Measurements from ENCODE around the gene TOB1. TPM values are rescaled to one million over a fixed set of nuclear protein-coding genes. Genes with fewer than 3 reads are reported as not detected.
"Not testable (repeated sequence)": the region's sequence is repeated elsewhere in the genome, so short reads cannot be mapped to it uniquely, and the experiment has no call there.

Gene TOB1
- total RNA-seq, 1 donor from 2014 or later, result 15.5 TPM

DNA sequence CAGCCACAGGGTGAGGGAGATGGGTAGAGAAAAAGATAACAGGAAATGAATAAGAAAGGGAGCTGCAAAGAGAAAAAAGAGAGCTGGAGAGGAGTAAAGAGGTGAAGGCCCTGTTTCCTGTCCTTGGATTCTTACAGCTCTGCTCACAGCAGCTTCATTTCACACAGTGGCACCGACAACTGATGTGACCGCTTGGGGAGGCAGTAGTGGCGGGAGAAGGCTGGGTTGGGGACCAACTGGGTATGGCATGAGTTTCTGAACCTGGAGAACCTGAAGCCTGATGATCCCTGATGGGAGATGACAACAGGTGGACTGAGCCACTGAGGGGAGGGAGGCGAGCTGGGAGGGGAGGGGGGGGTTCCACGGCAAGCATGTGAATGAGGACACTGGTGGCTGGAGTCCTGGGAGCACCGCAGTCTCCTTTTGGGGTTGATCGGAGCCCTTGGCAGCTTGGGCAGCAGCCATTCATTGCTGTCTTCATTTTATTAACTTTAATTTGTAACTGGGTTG, 34.3 kb upstream of the TOB1 start:
- TF ChIP-seq, protein P1, sequence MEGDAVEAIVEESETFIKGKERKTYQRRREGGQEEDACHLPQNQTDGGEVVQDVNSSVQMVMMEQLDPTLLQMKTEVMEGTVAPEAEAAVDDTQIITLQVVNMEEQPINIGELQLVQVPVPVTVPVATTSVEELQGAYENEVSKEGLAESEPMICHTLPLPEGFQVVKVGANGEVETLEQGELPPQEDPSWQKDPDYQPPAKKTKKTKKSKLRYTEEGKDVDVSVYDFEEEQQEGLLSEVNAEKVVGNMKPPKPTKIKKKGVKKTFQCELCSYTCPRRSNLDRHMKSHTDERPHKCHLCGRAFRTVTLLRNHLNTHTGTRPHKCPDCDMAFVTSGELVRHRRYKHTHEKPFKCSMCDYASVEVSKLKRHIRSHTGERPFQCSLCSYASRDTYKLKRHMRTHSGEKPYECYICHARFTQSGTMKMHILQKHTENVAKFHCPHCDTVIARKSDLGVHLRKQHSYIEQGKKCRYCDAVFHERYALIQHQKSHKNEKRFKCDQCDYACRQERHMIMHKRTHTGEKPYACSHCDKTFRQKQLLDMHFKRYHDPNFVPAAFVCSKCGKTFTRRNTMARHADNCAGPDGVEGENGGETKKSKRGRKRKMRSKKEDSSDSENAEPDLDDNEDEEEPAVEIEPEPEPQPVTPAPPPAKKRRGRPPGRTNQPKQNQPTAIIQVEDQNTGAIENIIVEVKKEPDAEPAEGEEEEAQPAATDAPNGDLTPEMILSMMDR (IDR thresholded peaks at IDR 0.05; ENCODE audit: unreplicated experiment), result no peak
- H3K27me3 Mint-ChIP-seq (ENCODE audit: unreplicated experiment), result peaks cover 5% of the 10 kb centered on the region
- H3K36me3 Mint-ChIP-seq (ENCODE audit: low read depth, unreplicated experiment), result no peaks in the 10 kb centered on the region
- H3K4me1 Mint-ChIP-seq (ENCODE audit: unreplicated experiment), result peaks cover 23% of the 10 kb centered on the region
- no peak overlapping the region for H3K4me3 Mint-ChIP-seq (ENCODE audit: unreplicated experiment)
- H3K27ac Mint-ChIP-seq (ENCODE audit: unreplicated experiment), result no peak overlapping the region
- no peak for DNase-seq (ENCODE audit: low spot score)
- H3K9me3 Mint-ChIP-seq (ENCODE audit: unreplicated experiment), result no peaks in the 10 kb centered on the region

DNA sequence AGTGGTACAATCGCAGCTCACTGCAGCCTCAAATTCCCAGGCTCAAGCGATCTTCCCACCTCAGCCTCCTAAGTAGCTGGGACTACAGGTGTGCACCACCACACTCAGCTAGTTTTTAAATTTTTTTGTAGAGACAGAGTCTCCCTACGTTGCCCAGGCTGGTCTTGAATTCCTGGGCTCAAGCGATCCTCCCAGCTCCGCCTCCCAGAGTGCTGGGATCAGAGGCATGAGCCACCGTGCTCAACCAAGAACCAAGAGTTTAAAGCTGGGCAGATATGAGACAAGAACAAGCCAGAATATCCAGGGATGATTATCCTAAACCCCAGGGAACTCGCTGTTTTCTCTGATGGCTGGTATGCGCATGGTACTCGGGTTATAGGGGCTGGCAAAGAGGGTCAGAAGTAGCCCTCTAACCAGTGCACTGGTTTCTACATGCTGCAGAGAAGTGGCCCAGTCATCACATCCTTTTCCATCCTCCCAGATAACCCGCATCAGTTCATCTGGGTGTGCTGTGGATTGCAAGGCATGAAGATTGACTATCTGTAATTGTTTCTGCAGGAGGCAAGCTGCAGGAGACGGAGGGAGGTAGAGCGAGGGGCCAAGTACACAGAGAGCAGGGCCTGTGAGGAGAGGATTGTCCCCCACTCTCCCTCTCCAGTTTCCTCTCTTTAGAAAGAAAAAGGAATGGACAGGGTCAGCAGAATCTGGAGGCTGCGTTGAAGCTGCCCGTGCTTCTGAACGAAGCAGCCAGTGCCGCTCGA, 33.6 kb upstream of the TOB1 start:
- H3K4me1 Mint-ChIP-seq (ENCODE audit: unreplicated experiment), result peaks cover 23% of the 10 kb centered on the region
- H3K9me3 Mint-ChIP-seq (ENCODE audit: unreplicated experiment), result no peaks in the 10 kb centered on the region
- TF ChIP-seq, protein P1 (IDR thresholded peaks at IDR 0.05; ENCODE audit: unreplicated experiment), result no peak
- DNase-seq (ENCODE audit: low spot score), result no peak
- no peak overlapping the region for H3K4me3 Mint-ChIP-seq (ENCODE audit: unreplicated experiment)
- H3K27me3 Mint-ChIP-seq (ENCODE audit: unreplicated experiment), result peaks cover 5% of the 10 kb centered on the region
- H3K27ac Mint-ChIP-seq (ENCODE audit: unreplicated experiment), result no peak overlapping the region
- H3K36me3 Mint-ChIP-seq (ENCODE audit: low read depth, unreplicated experiment), result no peaks in the 10 kb centered on the region

DNA sequence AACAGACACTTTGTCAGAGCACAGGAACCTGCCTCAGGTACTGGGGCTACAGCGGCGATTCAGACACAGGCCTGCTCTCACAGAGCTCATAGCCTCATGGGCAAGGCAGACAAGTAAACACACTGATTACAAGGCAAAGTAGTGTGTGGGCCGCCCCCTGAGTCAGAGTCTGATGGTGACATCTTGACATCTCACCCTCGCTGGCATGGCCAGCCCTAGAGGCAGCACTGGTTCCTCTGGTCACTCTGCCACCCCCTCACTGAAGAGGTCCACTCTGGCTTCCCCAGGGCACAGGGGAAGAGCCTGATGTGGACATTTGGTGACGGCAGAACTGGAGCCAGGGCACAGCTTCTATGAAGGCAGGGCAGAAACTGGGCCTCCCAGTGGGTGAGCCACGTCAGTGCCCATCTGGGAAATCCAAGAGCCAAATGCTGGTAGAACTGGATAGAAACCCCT, 32.9 kb upstream of the TOB1 start:
- Mint-ChIP-seq H3K36me3 (ENCODE audit: low read depth, unreplicated experiment) (no peaks in the 10 kb centered on the region), H3K27ac (ENCODE audit: unreplicated experiment) (no peak overlapping the region), H3K4me3 (ENCODE audit: unreplicated experiment) (no peak overlapping the region), H3K9me3 (ENCODE audit: unreplicated experiment) (no peaks in the 10 kb centered on the region), H3K27me3 (ENCODE audit: unreplicated experiment) (peaks cover 5% of the 10 kb centered on the region), H3K4me1 (ENCODE audit: unreplicated experiment) (peaks cover 23% of the 10 kb centered on the region)
- DNase-seq (ENCODE audit: low spot score), result no peak
- TF ChIP-seq, protein P1 (IDR thresholded peaks at IDR 0.05; ENCODE audit: unreplicated experiment), result no peak

DNA sequence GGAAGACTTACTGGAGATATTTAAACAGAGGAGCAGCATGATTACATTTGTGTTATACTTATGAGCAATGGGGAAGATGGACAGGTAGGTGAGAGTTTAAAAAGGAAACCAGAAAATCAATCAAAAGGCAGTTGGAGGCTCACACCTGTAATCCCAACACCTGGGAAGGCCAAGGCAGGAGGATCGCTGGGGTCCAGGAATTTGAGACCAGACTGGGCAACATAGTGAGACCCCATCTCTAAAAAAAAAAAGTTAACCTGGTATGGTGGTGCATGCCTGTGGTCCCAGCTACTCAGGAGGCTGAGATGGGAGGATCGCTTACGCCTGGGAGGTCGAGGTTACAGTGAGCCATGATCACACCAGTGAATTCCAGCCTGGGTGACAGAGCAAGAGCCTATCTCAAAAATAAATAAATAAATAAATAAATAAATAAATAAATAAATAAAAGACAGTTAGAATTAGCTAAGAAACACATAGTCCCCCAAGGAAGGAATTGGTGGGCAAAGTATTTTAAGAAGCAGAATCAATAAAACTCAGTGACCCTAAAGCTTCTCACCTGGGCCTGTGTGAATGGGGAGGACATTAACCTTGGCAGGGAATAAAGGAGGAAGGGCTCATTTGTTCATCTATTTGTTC, 32.3 kb upstream of the TOB1 start:
- H3K27ac Mint-ChIP-seq (ENCODE audit: unreplicated experiment), result no peak overlapping the region
- H3K36me3 Mint-ChIP-seq (ENCODE audit: low read depth, unreplicated experiment), result no peaks in the 10 kb centered on the region
- DNase-seq (ENCODE audit: low spot score), result no peak
- H3K27me3 Mint-ChIP-seq (ENCODE audit: unreplicated experiment), result peaks cover 7% of the 10 kb centered on the region
- H3K4me1 Mint-ChIP-seq (ENCODE audit: unreplicated experiment), result peaks cover 18% of the 10 kb centered on the region
- TF ChIP-seq, protein P1 (IDR thresholded peaks at IDR 0.05; ENCODE audit: unreplicated experiment), result no peak
- H3K4me3 Mint-ChIP-seq (ENCODE audit: unreplicated experiment), result peak overlapping the region; percentile 6
- H3K9me3 Mint-ChIP-seq (ENCODE audit: unreplicated experiment), result no peaks in the 10 kb centered on the region

DNA sequence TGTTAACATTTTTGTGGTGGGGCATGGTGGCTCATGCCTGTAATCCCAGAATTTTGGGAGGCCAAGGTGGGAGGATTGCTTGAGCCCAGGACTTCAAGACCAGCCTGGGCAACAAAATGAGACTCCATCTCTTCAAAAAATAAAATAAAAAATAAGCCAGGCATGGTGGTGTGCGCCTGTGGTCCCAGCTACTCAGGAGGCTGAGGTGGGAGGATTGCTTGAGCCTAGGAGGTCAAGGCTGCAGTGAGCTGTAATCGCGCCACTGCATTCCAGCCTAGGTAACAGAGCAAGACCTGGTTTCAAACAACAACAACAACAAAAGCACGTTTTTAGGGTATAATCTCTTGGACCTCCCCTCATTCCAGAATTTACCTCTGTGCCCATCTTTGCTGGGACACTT, 28.4 kb upstream of the TOB1 start:
- not testable (repeated sequence) for H3K4me1 Mint-ChIP-seq (ENCODE audit: unreplicated experiment); H3K27me3 Mint-ChIP-seq (ENCODE audit: unreplicated experiment); H3K36me3 Mint-ChIP-seq (ENCODE audit: low read depth, unreplicated experiment); H3K27ac Mint-ChIP-seq (ENCODE audit: unreplicated experiment); H3K9me3 Mint-ChIP-seq (ENCODE audit: unreplicated experiment); H3K4me3 Mint-ChIP-seq (ENCODE audit: unreplicated experiment); DNase-seq (ENCODE audit: low spot score)
